ENCODE results near the gene EREG. TPM values are rescaled to one million over a fixed set of nuclear protein-coding genes. Genes with fewer than 3 reads are reported as not detected.
A peak's percentile ranks its signal among the peaks of the same experiment; 100 is the strongest.

EREG gene
- total RNA-seq, 1 experiment from 2014 or later, result 34.0 TPM

GRCh38 chr4:74367656-74368290, 2.8 kb downstream of the EREG start:
- Mint-ChIP-seq H3K27ac (ENCODE audit: low read depth, unreplicated experiment) (peak overlapping the region; percentile 59), H3K27me3 (ENCODE audit: insufficient read depth, unreplicated experiment) (no peaks in the 10 kb centered on the region), H3K4me1 (ENCODE audit: insufficient read depth, unreplicated experiment) (peaks cover 30% of the 10 kb centered on the region), H3K36me3 (ENCODE audit: insufficient read depth, unreplicated experiment) (no peaks in the 10 kb centered on the region), H3K4me3 (ENCODE audit: unreplicated experiment) (peak overlapping the region; percentile 12), H3K9me3 (ENCODE audit: unreplicated experiment) (no peaks in the 10 kb centered on the region)
- ChIA-PET POLR2A (interaction anchor here (0.7 to 1.4 kb wide), 4 partner anchors 30 to 83 kb away, joined by 3 to 7 read pairs (median 4); no protein-coding TSS in a partner anchor), CTCF (no interaction called here)
- TF ChIP-seq CTCF (IDR thresholded peaks at IDR 0.05; ENCODE audit: unreplicated experiment), result no peak
- intact Hi-C loops (cut with micrococcal nuclease), result loop anchor here (2.0 kb wide), 1 partner anchor 179 kb away; no protein-coding TSS in a partner anchor
- DNase-seq (ENCODE audit: unreplicated experiment), result peak; percentile 36
- BruUV-seq (replicated peaks), result no TSS peak

- intact Hi-C loops (cut with micrococcal nuclease), result loop anchor here (2.0 kb wide), 1 partner anchor 180 kb away; no protein-coding TSS in a partner anchor
- no peaks in the 10 kb centered on the region for H3K36me3 Mint-ChIP-seq (ENCODE audit: insufficient read depth, unreplicated experiment)
- peak overlapping the region; percentile 59 for H3K27ac Mint-ChIP-seq (ENCODE audit: low read depth, unreplicated experiment)
- no peak for DNase-seq (ENCODE audit: unreplicated experiment)
- TF ChIP-seq CTCF (IDR thresholded peaks at IDR 0.05; ENCODE audit: unreplicated experiment), result no peak
- peaks cover 28% of the 10 kb centered on the region for H3K4me1 Mint-ChIP-seq (ENCODE audit: insufficient read depth, unreplicated experiment)
- ChIA-PET CTCF (interaction anchor here (1.1 kb wide), 1 partner anchor 164 kb away, joined by 3 read pairs; no protein-coding TSS in a partner anchor), POLR2A (interaction anchor here (0.7 to 1.4 kb wide), 3 partner anchors 40 to 82 kb away, joined by 3 to 7 read pairs (median 4); no protein-coding TSS in a partner anchor)
- no peaks in the 10 kb centered on the region for H3K27me3 Mint-ChIP-seq (ENCODE audit: insufficient read depth, unreplicated experiment)
- no peak overlapping the region for H3K4me3 Mint-ChIP-seq (ENCODE audit: unreplicated experiment)
- no peaks in the 10 kb centered on the region for H3K9me3 Mint-ChIP-seq (ENCODE audit: unreplicated experiment)
- no TSS peak for BruUV-seq (replicated peaks)
Measured at GRCh38 chr4:74368596-74368995, 3.7 kb downstream of the EREG start.

- no peak for DNase-seq (ENCODE audit: unreplicated experiment)
- CTCF ChIA-PET, result interaction anchor here (0.6 to 2.9 kb wide), 21 partner anchors 9 to 426 kb away, joined by 3 to 37 read pairs (median 6); partner anchors contain the start of gene AREG
- intact Hi-C loops (cut with micrococcal nuclease), result loop anchor here (2.0 kb wide), 1 partner anchor 181 kb away; no protein-coding TSS in a partner anchor
- Mint-ChIP-seq H3K4me3 (ENCODE audit: unreplicated experiment) (no peak overlapping the region), H3K27me3 (ENCODE audit: insufficient read depth, unreplicated experiment) (no peaks in the 10 kb centered on the region), H3K27ac (ENCODE audit: low read depth, unreplicated experiment) (no peak overlapping the region), H3K4me1 (ENCODE audit: insufficient read depth, unreplicated experiment) (peaks cover 33% of the 10 kb centered on the region), H3K9me3 (ENCODE audit: unreplicated experiment) (no peaks in the 10 kb centered on the region), H3K36me3 (ENCODE audit: insufficient read depth, unreplicated experiment) (no peaks in the 10 kb centered on the region)
- no peak for TF ChIP-seq CTCF (IDR thresholded peaks at IDR 0.05; ENCODE audit: unreplicated experiment)
- POLR2A ChIA-PET, result interaction anchor here (0.7 to 5.0 kb wide), 9 partner anchors 49 to 785 kb away, joined by 3 to 23 read pairs (median 4); partner anchors contain the start of gene AREG
- BruUV-seq (replicated peaks), result no TSS peak
Measured at GRCh38 chr4:74369855-74370254, 4.9 kb downstream of the EREG start.

- H3K27me3 Mint-ChIP-seq (ENCODE audit: insufficient read depth, unreplicated experiment), result no peaks in the 10 kb centered on the region
- peak; percentile 84 for DNase-seq (ENCODE audit: unreplicated experiment)
- peaks cover 35% of the 10 kb centered on the region for H3K4me1 Mint-ChIP-seq (ENCODE audit: insufficient read depth, unreplicated experiment)
- CTCF ChIA-PET, result interaction anchor here (0.6 to 2.9 kb wide), 38 partner anchors 10 to 1096 kb away, joined by 3 to 37 read pairs (median 4); partner anchors contain the start of gene AREG
- H3K9me3 Mint-ChIP-seq (ENCODE audit: unreplicated experiment), result no peaks in the 10 kb centered on the region
- H3K4me3 Mint-ChIP-seq (ENCODE audit: unreplicated experiment), result no peak overlapping the region
- H3K36me3 Mint-ChIP-seq (ENCODE audit: insufficient read depth, unreplicated experiment), result no peaks in the 10 kb centered on the region
- POLR2A ChIA-PET, result interaction anchor here (0.7 to 5.0 kb wide), 18 partner anchors 45 to 672 kb away, joined by 3 to 23 read pairs (median 4); partner anchors contain the start of gene AREG
- BruUV-seq (replicated peaks), result no TSS peak
- intact Hi-C loops (cut with micrococcal nuclease), result loop anchor here (1.0 kb wide), 2 partner anchors 161 to 304 kb away; no protein-coding TSS in a partner anchor
- TF ChIP-seq CTCF (IDR thresholded peaks at IDR 0.05; ENCODE audit: unreplicated experiment), result peak; percentile 83
- H3K27ac Mint-ChIP-seq (ENCODE audit: low read depth, unreplicated experiment), result no peak overlapping the region
Measured at GRCh38 chr4:74370912-74371311, 6.0 kb downstream of the EREG start.
